GM19238 (cell line): ENCODE data around the gene RNF215.

ENCODE experiments used
- DNase-seq: peaks from one replicate; pipeline ENCODE4 v3.0.0; 2011; ENCODE audit warnings: low spot score; ENCODE audit not compliant: insufficient read length

Gene RNF215

DNA sequence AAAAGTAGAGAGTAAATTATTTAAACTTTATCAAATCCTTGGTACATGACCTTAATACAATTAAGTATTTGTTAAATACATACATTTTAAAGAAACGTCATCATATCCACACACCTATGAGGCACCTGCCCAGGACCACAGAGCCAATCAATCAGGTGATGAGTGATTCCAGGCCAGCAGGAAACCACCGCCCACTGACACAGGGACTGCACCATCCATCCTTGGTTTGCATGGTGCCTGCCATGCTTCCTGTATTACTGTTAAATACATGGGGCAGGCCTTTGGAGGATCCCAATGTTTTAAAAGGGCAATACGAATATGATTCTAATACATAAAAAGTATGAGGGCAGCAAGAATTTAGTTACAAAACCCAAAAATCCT, 53.5 kb downstream of the RNF215 start:
- DNase-seq, result no peak

DNA sequence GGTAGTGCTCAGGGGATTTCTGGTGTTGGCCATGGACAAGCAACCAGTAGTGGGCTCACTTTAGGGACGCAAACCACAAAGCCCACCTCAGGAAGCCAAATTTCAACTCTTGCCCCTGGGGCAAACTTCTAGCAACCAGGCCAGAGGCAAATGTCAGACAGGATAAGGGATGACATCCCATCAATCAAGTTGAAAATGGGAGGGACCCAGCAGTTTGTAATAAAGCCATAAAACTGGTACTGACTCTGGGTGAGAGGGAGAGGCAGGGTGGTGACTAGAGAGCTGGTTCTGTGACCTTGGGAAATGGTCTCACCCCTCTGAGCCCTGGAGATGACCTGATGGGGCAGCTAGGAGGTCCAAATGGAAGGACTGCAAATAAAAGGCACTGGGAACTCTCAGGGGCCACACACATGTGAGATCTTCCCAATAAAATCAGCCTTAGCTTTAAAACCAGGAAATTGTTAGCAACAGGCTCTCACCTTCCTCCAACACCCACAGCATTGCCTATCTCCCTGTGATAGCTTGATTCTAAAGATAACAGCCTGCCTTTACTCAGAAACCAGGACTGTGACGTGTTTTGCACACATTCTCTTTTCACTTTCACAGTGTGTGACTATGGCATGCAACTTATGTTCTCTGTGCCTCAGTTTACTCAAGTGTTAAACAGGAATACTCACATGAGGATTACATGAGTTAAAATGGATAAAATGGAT, 54.1 kb downstream of the RNF215 start:
- DNase-seq, result no peak

DNA sequence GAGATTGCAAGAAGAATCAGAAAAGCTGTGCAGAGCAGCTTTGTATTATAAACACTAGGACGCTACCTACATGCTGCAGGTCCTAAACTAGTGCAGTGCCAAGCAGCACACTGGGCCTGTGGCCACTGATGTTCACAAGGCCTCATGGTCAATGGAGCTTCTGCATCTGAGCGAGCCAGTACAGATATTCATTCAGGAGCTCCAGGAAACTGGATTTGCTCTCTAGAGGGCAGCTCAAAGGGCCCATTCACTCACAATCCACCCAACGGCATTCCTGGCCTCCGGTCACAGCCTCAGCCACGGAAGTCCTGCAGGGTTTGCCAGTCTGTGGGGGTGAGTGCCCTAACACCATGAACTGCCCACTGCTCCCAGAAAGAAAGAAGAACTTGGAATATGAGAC, 54.7 kb downstream of the RNF215 start:
- no peak for DNase-seq
